DND-41 (cell line): ENCODE results near the gene MAP4K3.
"Not testable (repeated sequence)": the region's sequence is repeated elsewhere in the genome, so short reads cannot be mapped to it uniquely, and the experiment has no call there.

Experiments used
- ATAC-seq: fragments of 200-7000 bp; cut with Tn5 transposase; 3 replicates; pipeline ENCODE4 v1.9.1; 2021; ENCODE audit warnings: low read depth; ENCODE audit not compliant: insufficient read depth
- DNase-seq: peaks from one replicate; pipeline ENCODE4 v3.0.0-alpha.2; 2020
- H2AFZ ChIP-seq: 2 replicates; pipeline ENCODE4 v1.6.0; 2012; ENCODE audit warnings: low read depth, low read length
- H3K27ac ChIP-seq: 2 replicates; pipeline ENCODE4 v1.5.1; 2012; ENCODE audit warnings: low read length, inconsistent platforms
- H3K27me3 ChIP-seq: fragments of 200-600 bp; sonication (generic); 2 replicates; pipeline ENCODE4 v1.6.0; 2012; ENCODE audit warnings: low read length, mild to moderate bottlenecking, inconsistent platforms; ENCODE audit not compliant: insufficient read depth, poor library complexity
- H3K36me3 ChIP-seq: 2 replicates; pipeline ENCODE4 v1.5.1; 2012; ENCODE audit warnings: low read length, inconsistent platforms; ENCODE audit not compliant: insufficient read depth
- H3K4me1 ChIP-seq: 2 replicates; pipeline ENCODE4 v1.5.1; 2012; ENCODE audit warnings: mild to moderate bottlenecking, low read length; ENCODE audit not compliant: insufficient read depth
- H3K4me2 ChIP-seq: 2 replicates; pipeline ENCODE4 v1.6.0; 2012; ENCODE audit warnings: mild to moderate bottlenecking, moderate library complexity, low read length, inconsistent platforms; ENCODE audit not compliant: insufficient read depth
- H3K4me3 ChIP-seq, 2 experiments: fragments of 200-600 bp in 1 of 2; shearing (Covaris generic) in 1 of 2; 2 replicates each; pipeline ENCODE4 v1.5.1; 2012 to 2016; ENCODE audit warnings: inconsistent platforms in 2 of 2, low read length in 2 of 2, mild to moderate bottlenecking in 2 of 2, low read depth in 1 of 2, moderate library complexity in 1 of 2
- H3K79me2 ChIP-seq: 2 replicates; pipeline ENCODE4 v1.6.0; 2012; ENCODE audit warnings: low read length, inconsistent platforms; ENCODE audit not compliant: insufficient read depth
- H3K9ac ChIP-seq: 2 replicates; pipeline ENCODE4 v1.6.0; 2012; ENCODE audit warnings: low read depth, mild to moderate bottlenecking, inconsistent platforms, low read length, moderate library complexity
- H3K9me3 ChIP-seq: 2 replicates; pipeline ENCODE4 v1.5.1; 2012; ENCODE audit warnings: low read length, moderate library complexity, mild to moderate bottlenecking, inconsistent platforms; ENCODE audit not compliant: insufficient read depth, severe bottlenecking
- H4K20me1 ChIP-seq: 2 replicates; pipeline ENCODE4 v1.6.0; 2012; ENCODE audit warnings: low read length; ENCODE audit not compliant: insufficient read depth
- EZH2 ChIP-seq: IDR thresholded peaks from 3 replicates; pipeline ENCODE4 v1.6.1; 2012; ENCODE audit warnings: borderline replicate concordance, low read depth, mild to moderate bottlenecking, moderate library complexity, low read length, inconsistent platforms; ENCODE audit not compliant: severe bottlenecking
- TF ChIP-seq, protein P1 (sequence below): IDR thresholded peaks from 2 replicates; pipeline ENCODE4 v1.5.1; 2012; ENCODE audit warnings: borderline replicate concordance, low read length, moderate library complexity, mild to moderate bottlenecking; ENCODE audit not compliant: poor library complexity, severe bottlenecking; ENCODE audit errors: extremely low read depth

Gene MAP4K3

DNA sequence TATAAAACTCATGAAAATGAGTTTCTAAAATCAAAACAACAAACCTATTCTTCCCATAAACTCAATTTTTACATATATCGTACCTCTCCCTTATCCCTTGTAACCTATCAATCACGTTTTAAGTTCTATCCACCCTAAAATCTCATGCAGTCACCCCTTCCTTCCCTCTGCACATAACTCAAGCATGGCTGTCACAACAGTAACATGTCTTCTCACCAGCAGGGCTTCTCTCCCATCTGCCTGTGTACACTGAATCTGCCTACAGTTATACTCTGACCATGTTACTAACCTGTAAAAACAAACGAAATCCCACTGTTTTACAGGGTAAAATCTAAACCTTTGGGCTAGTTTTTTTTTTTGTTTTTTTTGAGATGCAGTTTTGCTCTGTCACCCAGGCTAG lies 68.2 kb downstream of the MAP4K3 start:
- H3K27me3 ChIP-seq, result no peaks in the 10 kb centered on the region
- no peak overlapping the region for H3K4me2 ChIP-seq
- H3K9ac ChIP-seq, result no peak overlapping the region
- no peak overlapping the region for H3K4me3 ChIP-seq
- H3K9me3 ChIP-seq, result peaks cover 3% of the 10 kb centered on the region
- H3K79me2 ChIP-seq, result 0 out of 2 replicates have a peak, but pooled peaks cover 9% of the 10 kb centered on the region
- no peak overlapping the region for H2AFZ ChIP-seq
- H3K4me1 ChIP-seq, result peaks cover 24% of the 10 kb centered on the region
- TF ChIP-seq, protein P1, sequence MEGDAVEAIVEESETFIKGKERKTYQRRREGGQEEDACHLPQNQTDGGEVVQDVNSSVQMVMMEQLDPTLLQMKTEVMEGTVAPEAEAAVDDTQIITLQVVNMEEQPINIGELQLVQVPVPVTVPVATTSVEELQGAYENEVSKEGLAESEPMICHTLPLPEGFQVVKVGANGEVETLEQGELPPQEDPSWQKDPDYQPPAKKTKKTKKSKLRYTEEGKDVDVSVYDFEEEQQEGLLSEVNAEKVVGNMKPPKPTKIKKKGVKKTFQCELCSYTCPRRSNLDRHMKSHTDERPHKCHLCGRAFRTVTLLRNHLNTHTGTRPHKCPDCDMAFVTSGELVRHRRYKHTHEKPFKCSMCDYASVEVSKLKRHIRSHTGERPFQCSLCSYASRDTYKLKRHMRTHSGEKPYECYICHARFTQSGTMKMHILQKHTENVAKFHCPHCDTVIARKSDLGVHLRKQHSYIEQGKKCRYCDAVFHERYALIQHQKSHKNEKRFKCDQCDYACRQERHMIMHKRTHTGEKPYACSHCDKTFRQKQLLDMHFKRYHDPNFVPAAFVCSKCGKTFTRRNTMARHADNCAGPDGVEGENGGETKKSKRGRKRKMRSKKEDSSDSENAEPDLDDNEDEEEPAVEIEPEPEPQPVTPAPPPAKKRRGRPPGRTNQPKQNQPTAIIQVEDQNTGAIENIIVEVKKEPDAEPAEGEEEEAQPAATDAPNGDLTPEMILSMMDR, result peak; percentile 8
- no peak for TF ChIP-seq EZH2
- peak overlapping the region; percentile 59 for H3K27ac ChIP-seq
- DNase-seq (no peak), ATAC-seq (peak; percentile 87)
- peaks cover 9% of the 10 kb centered on the region; the same call in 1 of the 2 replicates for H3K36me3 ChIP-seq
- H4K20me1 ChIP-seq, result no peaks in the 10 kb centered on the region

DNA sequence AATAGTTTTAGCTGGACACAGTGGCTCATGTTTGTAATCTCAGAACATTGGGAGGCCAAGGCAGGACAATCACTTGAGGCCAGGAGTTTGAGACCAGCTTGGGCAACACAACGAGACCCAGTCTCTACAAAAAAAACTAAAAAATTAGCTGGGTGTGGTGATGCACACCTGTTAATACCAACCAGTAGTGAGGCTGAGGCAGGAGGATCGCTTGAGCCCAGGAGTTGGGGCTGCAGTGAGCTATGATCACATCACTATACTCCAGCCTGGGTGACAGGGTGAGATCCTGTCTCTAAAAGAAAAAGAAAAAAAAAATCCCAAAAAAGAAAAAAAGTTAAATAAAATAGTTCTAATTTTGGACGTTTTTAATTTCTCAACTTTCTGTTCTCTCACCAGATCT lies 68.7 kb downstream of the MAP4K3 start:
- Histone ChIP-seq H3K4me3 (no peak overlapping the region), H3K9me3 (peaks cover 3% of the 10 kb centered on the region), H4K20me1 (no peaks in the 10 kb centered on the region), H3K36me3 (peaks cover 5% of the 10 kb centered on the region; the same call in 1 of the 2 replicates), H3K9ac (no peak overlapping the region), H3K27me3 (no peaks in the 10 kb centered on the region), H2AFZ (no peak overlapping the region), H3K4me2 (no peak overlapping the region), H3K4me1 (peaks cover 24% of the 10 kb centered on the region), H3K79me2 (0 out of 2 replicates have a peak, but pooled peaks cover 8% of the 10 kb centered on the region), H3K27ac (no peak overlapping the region; the same call in 1 of the 2 replicates)
- DNase-seq, result no peak
- ATAC-seq, result peak; percentile 63
- no peak for TF ChIP-seq EZH2
- TF ChIP-seq, protein P1, result no peak

DNA sequence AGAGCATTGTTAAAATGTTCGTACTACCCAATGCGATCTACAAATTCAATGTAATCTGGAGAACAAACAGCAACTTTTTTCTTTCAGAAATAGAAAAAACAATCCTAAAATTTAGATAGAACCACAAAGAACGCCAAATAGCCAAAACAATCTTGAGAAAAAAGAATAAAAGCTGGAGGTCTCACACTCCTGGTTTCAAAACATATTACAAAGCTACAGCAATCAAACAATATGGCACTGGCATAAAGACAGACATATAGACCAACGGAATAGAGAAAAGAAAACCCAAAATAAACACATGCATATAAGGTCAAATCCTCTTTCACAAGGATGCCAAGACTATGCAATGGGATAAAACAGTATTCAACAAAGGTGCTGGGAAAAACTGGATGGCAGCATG lies 74.5 kb downstream of the MAP4K3 start:
- H3K27ac ChIP-seq, result no peak overlapping the region
- H3K9me3 ChIP-seq, result peaks cover 43% of the 10 kb centered on the region
- ATAC-seq (no peak), DNase-seq (no peak)
- peaks cover 15% of the 10 kb centered on the region for H3K36me3 ChIP-seq
- H3K27me3 ChIP-seq, result no peaks in the 10 kb centered on the region
- no peak overlapping the region for H3K4me3 ChIP-seq
- H3K4me2 ChIP-seq, result no peak overlapping the region
- H4K20me1 ChIP-seq, result no peaks in the 10 kb centered on the region
- peaks cover 16% of the 10 kb centered on the region for H3K79me2 ChIP-seq
- H3K9ac ChIP-seq, result no peak overlapping the region
- TF ChIP-seq EZH2, result no peak
- TF ChIP-seq, protein P1, result no peak
- no peaks in the 10 kb centered on the region for H3K4me1 ChIP-seq
- no peak overlapping the region for H2AFZ ChIP-seq

DNA sequence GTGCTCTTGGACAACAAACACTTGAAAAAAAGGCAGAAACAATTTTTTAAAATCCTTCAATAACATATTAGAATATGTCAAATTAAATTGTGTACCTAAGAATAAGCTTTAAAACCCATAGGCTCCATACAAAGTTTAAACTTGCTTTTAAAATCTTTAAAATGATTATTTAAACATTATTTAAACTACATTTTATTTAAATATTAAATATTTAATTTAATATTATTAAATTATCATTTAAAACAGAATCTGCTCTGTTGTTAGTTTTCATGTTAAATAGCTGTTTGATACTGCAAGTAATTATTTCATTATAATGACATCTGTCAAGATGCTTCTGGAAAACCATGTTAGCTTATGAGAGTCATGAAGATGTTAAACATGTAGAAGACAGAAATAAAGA lies 75.6 kb downstream of the MAP4K3 start:
- Histone ChIP-seq H4K20me1 (no peaks in the 10 kb centered on the region), H2AFZ (no peak overlapping the region), H3K27me3 (no peaks in the 10 kb centered on the region), H3K9me3 (peaks cover 42% of the 10 kb centered on the region), H3K4me3 (no peak overlapping the region), H3K4me1 (no peaks in the 10 kb centered on the region), H3K9ac (no peak overlapping the region), H3K36me3 (peaks cover 15% of the 10 kb centered on the region), H3K79me2 (peaks cover 16% of the 10 kb centered on the region), H3K27ac (no peak overlapping the region), H3K4me2 (no peak overlapping the region)
- no peak for ATAC-seq
- TF ChIP-seq, protein P1, result no peak
- TF ChIP-seq EZH2, result no peak
- no peak for DNase-seq

DNA sequence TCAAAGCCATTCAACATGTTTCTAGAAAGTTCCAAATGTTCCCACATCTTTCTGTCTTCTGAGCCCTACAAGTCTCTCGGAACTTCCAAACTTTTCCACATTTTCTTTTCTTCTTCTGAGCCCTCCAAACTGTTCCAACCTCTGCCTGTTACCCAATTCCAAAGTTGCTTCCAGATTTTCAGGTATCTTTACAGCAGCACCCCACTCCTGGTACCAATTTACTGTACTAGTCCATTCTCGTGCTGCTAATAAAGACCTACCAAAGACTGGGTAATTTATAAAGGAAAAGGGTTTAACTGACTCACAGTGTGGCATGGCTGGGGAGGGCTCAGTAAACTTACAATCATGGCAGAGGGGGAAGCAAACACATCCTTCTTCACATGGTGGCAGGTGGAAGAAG lies 76.7 kb downstream of the MAP4K3 start:
- H3K27me3 ChIP-seq, H3K27ac ChIP-seq, DNase-seq, ATAC-seq, H3K4me2 ChIP-seq, H2AFZ ChIP-seq, H3K9ac ChIP-seq, H4K20me1 ChIP-seq, H3K4me1 ChIP-seq, H3K4me3 ChIP-seq: not testable (repeated sequence)
- H3K79me2 ChIP-seq, result peaks cover 14% of the 10 kb centered on the region
- peaks cover 40% of the 10 kb centered on the region for H3K9me3 ChIP-seq
- peaks cover 22% of the 10 kb centered on the region for H3K36me3 ChIP-seq
